Measurements from ENCODE around the gene DDX24. TPM values are rescaled to one million over a fixed set of nuclear protein-coding genes. Genes with fewer than 3 reads are reported as not detected.
A peak's percentile ranks its signal among the peaks of the same experiment; 100 is the strongest.

The DDX24 gene
- total RNA-seq, 1 donor from 2014 or later: 109 TPM

- H3K36me3 ChIP-seq: peaks cover 0 to 16% of the 10 kb centered on the region in 2 donors
- no peaks in the 10 kb centered on the region for H3K9me3 ChIP-seq
- no peaks in the 10 kb centered on the region for H3K27me3 ChIP-seq
- intact Hi-C loops (cut with DNase I): no loop called here
- H3K4me1 ChIP-seq: peaks cover 17% of the 10 kb centered on the region
- no peak for DNase-seq (ENCODE audit: extremely low spot score in 2 of 2)
- no peak overlapping the region for H3K4me3 ChIP-seq
- TF ChIP-seq, protein P1, sequence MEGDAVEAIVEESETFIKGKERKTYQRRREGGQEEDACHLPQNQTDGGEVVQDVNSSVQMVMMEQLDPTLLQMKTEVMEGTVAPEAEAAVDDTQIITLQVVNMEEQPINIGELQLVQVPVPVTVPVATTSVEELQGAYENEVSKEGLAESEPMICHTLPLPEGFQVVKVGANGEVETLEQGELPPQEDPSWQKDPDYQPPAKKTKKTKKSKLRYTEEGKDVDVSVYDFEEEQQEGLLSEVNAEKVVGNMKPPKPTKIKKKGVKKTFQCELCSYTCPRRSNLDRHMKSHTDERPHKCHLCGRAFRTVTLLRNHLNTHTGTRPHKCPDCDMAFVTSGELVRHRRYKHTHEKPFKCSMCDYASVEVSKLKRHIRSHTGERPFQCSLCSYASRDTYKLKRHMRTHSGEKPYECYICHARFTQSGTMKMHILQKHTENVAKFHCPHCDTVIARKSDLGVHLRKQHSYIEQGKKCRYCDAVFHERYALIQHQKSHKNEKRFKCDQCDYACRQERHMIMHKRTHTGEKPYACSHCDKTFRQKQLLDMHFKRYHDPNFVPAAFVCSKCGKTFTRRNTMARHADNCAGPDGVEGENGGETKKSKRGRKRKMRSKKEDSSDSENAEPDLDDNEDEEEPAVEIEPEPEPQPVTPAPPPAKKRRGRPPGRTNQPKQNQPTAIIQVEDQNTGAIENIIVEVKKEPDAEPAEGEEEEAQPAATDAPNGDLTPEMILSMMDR (IDR thresholded peaks at IDR 0.05): no peak
- TF ChIP-seq POLR2AphosphoS5 (IDR thresholded peaks at IDR 0.05; ENCODE audit: insufficient read depth in 1 of 2, low read depth in 1 of 2): no peak
- TF ChIP-seq POLR2A (IDR thresholded peaks at IDR 0.05): no peak
- peak overlapping the region; percentile 59 for H3K27ac ChIP-seq
Observed at GRCh38 chr14:94042433-94043091, 38.4 kb downstream of the DDX24 start.

- no peak for DNase-seq (ENCODE audit: extremely low spot score in 2 of 2)
- intact Hi-C loops (cut with DNase I): no loop called here
- H3K36me3 ChIP-seq: peaks cover 0 to 8% of the 10 kb centered on the region in 2 donors
- peak overlapping the region; percentile 59 for H3K27ac ChIP-seq
- H3K4me3 ChIP-seq: no peak overlapping the region
- H3K27me3 ChIP-seq: no peaks in the 10 kb centered on the region
- TF ChIP-seq POLR2A (IDR thresholded peaks at IDR 0.05) (no peak), POLR2AphosphoS5 (IDR thresholded peaks at IDR 0.05; ENCODE audit: insufficient read depth in 1 of 2, low read depth in 1 of 2) (no peak)
- TF ChIP-seq, protein P1 (IDR thresholded peaks at IDR 0.05): no peak
- no peaks in the 10 kb centered on the region for H3K9me3 ChIP-seq
- peaks cover 17% of the 10 kb centered on the region for H3K4me1 ChIP-seq
Observed at GRCh38 chr14:94041551-94042346, 39.3 kb downstream of the DDX24 start.

- no peaks in the 10 kb centered on the region for H3K9me3 ChIP-seq
Observed at GRCh38 chr14:94040796-94041195, 40.2 kb downstream of the DDX24 start.

DNA sequence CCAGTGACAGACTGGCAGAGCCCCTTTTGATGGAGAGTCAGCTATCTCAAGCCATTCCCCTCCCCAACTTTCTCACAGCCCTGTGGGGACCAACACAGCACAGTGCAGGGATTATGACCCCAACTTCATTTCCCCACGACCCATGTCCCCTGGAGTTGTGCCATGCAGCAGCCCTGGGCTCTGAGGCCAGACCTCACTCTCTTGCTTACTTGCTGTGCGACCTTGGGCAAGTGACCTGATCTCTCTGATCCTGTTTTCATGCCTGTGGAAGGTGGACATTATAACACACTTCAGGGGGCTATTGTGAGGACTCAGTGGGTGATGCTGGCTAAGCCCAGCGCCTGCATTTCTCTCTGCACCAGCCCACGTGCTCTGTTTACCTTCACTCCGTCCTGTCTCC is 40.8 kb downstream of the DDX24 start:
- intact Hi-C loops (cut with DNase I): no loop called here
- no peaks in the 10 kb centered on the region for H3K9me3 ChIP-seq
- TF ChIP-seq POLR2A (IDR thresholded peaks at IDR 0.05): no peak
- TF ChIP-seq, protein P1 (IDR thresholded peaks at IDR 0.05): no peak
- TF ChIP-seq POLR2AphosphoS5 (IDR thresholded peaks at IDR 0.05; ENCODE audit: insufficient read depth in 1 of 2, low read depth in 1 of 2): no peak
- H3K4me3 ChIP-seq: no peak overlapping the region
- no peaks in the 10 kb centered on the region for H3K27me3 ChIP-seq
- no peak for DNase-seq (ENCODE audit: extremely low spot score in 2 of 2)
- peaks cover 17% of the 10 kb centered on the region for H3K4me1 ChIP-seq
- H3K27ac ChIP-seq: no peak overlapping the region
- no peaks in the 10 kb centered on the region for H3K36me3 ChIP-seq

More at GRCh38 chr14:94040796-94041195, 40.2 kb downstream of the DDX24 start:
- DNase-seq (ENCODE audit: extremely low spot score in 2 of 2): no peak
- Histone ChIP-seq H3K4me3 (no peak overlapping the region), H3K27ac (no peak overlapping the region), H3K4me1 (peaks cover 17% of the 10 kb centered on the region), H3K36me3 (no peaks in the 10 kb centered on the region), H3K27me3 (no peaks in the 10 kb centered on the region)
- no peak for TF ChIP-seq POLR2A (IDR thresholded peaks at IDR 0.05)
- TF ChIP-seq, protein P1 (IDR thresholded peaks at IDR 0.05): no peak
- no peak for TF ChIP-seq POLR2AphosphoS5 (IDR thresholded peaks at IDR 0.05; ENCODE audit: insufficient read depth in 1 of 2, low read depth in 1 of 2)
- intact Hi-C loops (cut with DNase I): no loop called here

Data from vagina (tissue), 2 donors.